T-helper 17 cell (primary cell): ENCODE data around the gene LY86. TPM values are rescaled to one million over a fixed set of nuclear protein-coding genes. Genes with fewer than 3 reads are reported as not detected.

ENCODE experiments used
- ATAC-seq: fragments of 150-1000 bp; cut with Tn5 transposase; 2 replicates; pipeline ENCODE4 v1.10.0; 2021; ENCODE audit warnings: mild to moderate bottlenecking, moderate library complexity
- DNase-seq, 3 donors: peaks; one replicate each; pipeline versions ENCODE4 v3.0.0 to v3.0.0-alpha.2; 2020 to 2021
- H3K9me3 ChIP-seq: one replicate; pipeline ENCODE4 v1.7.0; 2013; ENCODE audit warnings: low read length, mild to moderate bottlenecking; ENCODE audit not compliant: control insufficient read depth, poor library complexity, severe bottlenecking
- H3K27ac Mint-ChIP-seq: one replicate; pipeline ENCODE4 v1.8.0; 2022; ENCODE audit warnings: mild to moderate bottlenecking, moderate library complexity, mixed read lengths
- H3K27me3 Mint-ChIP-seq: one replicate; pipeline ENCODE4 v1.8.0; 2022; ENCODE audit warnings: mixed read lengths
- H3K36me3 Mint-ChIP-seq: one replicate; pipeline ENCODE4 v1.8.0; 2022; ENCODE audit warnings: low read depth, mixed read lengths
- H3K4me1 Mint-ChIP-seq: one replicate; pipeline ENCODE4 v1.8.0; 2022; ENCODE audit warnings: mild to moderate bottlenecking, mixed read lengths
- H3K4me3 Mint-ChIP-seq: one replicate; pipeline ENCODE4 v1.8.0; 2022; ENCODE audit warnings: mild to moderate bottlenecking, moderate library complexity, mixed read lengths
- total RNA-seq, 4 donors: library from RNA in 2 of 4; stranded (reverse) in 2 of 4; gene quantifications; one replicate each; pipeline ENCODE4 v1.2.3 and lab custom pipeline; 2022 to 2026

The LY86 gene
- total RNA-seq, 2 donors from 2014 or later = 0.73 to 1.6 TPM

GRCh38 chr6:6694825-6695624 is 106.5 kb downstream of the LY86 start:
- H3K4me1 Mint-ChIP-seq = peaks cover 2% of the 10 kb centered on the region
- DNase-seq (no peak), ATAC-seq (no peak)
- H3K27me3 Mint-ChIP-seq = peaks cover 48% of the 10 kb centered on the region
- H3K36me3 Mint-ChIP-seq = no peaks in the 10 kb centered on the region
- H3K9me3 ChIP-seq = peaks cover 6% of the 10 kb centered on the region
- H3K4me3 Mint-ChIP-seq = no peak overlapping the region
- H3K27ac Mint-ChIP-seq = no peak overlapping the region

- peaks cover 6% of the 10 kb centered on the region for H3K9me3 ChIP-seq
- Mint-ChIP-seq H3K4me1 (peaks cover 2% of the 10 kb centered on the region), H3K36me3 (no peaks in the 10 kb centered on the region), H3K4me3 (no peak overlapping the region), H3K27me3 (peaks cover 56% of the 10 kb centered on the region), H3K27ac (no peak overlapping the region)
- DNase-seq (no peak), ATAC-seq (no peak)
These were observed 107.2 kb downstream of the LY86 start for GRCh38 chr6:6695625-6696276.

GRCh38 chr6:6696867-6697531 is 108.5 kb downstream of the LY86 start:
- Mint-ChIP-seq H3K27ac (no peak overlapping the region), H3K27me3 (peaks cover 59% of the 10 kb centered on the region), H3K4me1 (peaks cover 2% of the 10 kb centered on the region), H3K36me3 (no peaks in the 10 kb centered on the region), H3K4me3 (no peak overlapping the region)
- DNase-seq = no peak
- no peak for ATAC-seq
- no peaks in the 10 kb centered on the region for H3K9me3 ChIP-seq

- H3K27me3 Mint-ChIP-seq = peaks cover 56% of the 10 kb centered on the region
- no peaks in the 10 kb centered on the region for H3K9me3 ChIP-seq
- H3K4me1 Mint-ChIP-seq = peaks cover 2% of the 10 kb centered on the region
- H3K36me3 Mint-ChIP-seq = no peaks in the 10 kb centered on the region
- H3K27ac Mint-ChIP-seq = no peak overlapping the region
- no peak overlapping the region for H3K4me3 Mint-ChIP-seq
- DNase-seq (no peak), ATAC-seq (no peak)
These were observed 109.1 kb downstream of the LY86 start for GRCh38 chr6:6697620-6698019.

GRCh38 chr6:6699741-6700367 is 111.3 kb downstream of the LY86 start:
- DNase-seq = no peak
- H3K9me3 ChIP-seq = no peaks in the 10 kb centered on the region
- no peak overlapping the region for H3K27ac Mint-ChIP-seq
- H3K4me3 Mint-ChIP-seq = no peak overlapping the region
- ATAC-seq = no peak
- H3K4me1 Mint-ChIP-seq = peaks cover 2% of the 10 kb centered on the region
- no peaks in the 10 kb centered on the region for H3K36me3 Mint-ChIP-seq
- peaks cover 42% of the 10 kb centered on the region for H3K27me3 Mint-ChIP-seq

GRCh38 chr6:6700407-6701270 is 112.1 kb downstream of the LY86 start:
- Mint-ChIP-seq H3K4me3 (no peak overlapping the region), H3K36me3 (no peaks in the 10 kb centered on the region), H3K4me1 (peaks cover 2% of the 10 kb centered on the region), H3K27ac (no peak overlapping the region), H3K27me3 (peaks cover 35% of the 10 kb centered on the region)
- ATAC-seq = no peak
- no peaks in the 10 kb centered on the region for H3K9me3 ChIP-seq
- DNase-seq = no peak

GRCh38 chr6:6701864-6702263 is 113.3 kb downstream of the LY86 start:
- peaks cover 28% of the 10 kb centered on the region for H3K27me3 Mint-ChIP-seq
- H3K36me3 Mint-ChIP-seq = no peaks in the 10 kb centered on the region
- no peaks in the 10 kb centered on the region for H3K9me3 ChIP-seq
- no peak overlapping the region for H3K4me3 Mint-ChIP-seq
- ATAC-seq (no peak), DNase-seq (no peak)
- no peaks in the 10 kb centered on the region for H3K4me1 Mint-ChIP-seq
- no peak overlapping the region for H3K27ac Mint-ChIP-seq

GRCh38 chr6:6703699-6704098 is 115.2 kb downstream of the LY86 start:
- peaks cover 38% of the 10 kb centered on the region for H3K27me3 Mint-ChIP-seq
- no peaks in the 10 kb centered on the region for H3K4me1 Mint-ChIP-seq
- H3K27ac Mint-ChIP-seq = no peak overlapping the region
- no peak overlapping the region for H3K4me3 Mint-ChIP-seq
- no peaks in the 10 kb centered on the region for H3K36me3 Mint-ChIP-seq
- DNase-seq (no peak), ATAC-seq (no peak)
- H3K9me3 ChIP-seq = no peaks in the 10 kb centered on the region
